Endothelial cell of umbilical vein (primary cell): ENCODE measurements around the gene SDR39U1. TPM values are rescaled to one million over a fixed set of nuclear protein-coding genes. Genes with fewer than 3 reads are reported as not detected.

Experiments
- BruUV-seq: library from RNA; stranded (reverse); fragments of 400-500 nt; replicated peaks from 2 replicates; lab custom pipeline; 2021; lab: Mats Ljungman, UMichigan
- CTCF ChIA-PET: fragments of 300-600, 350-600 bp; sonication (Branson Sonifier 250); formaldehyde crosslinking; loops from one replicate; lab custom pipeline; 2021; ENCODE audit warnings: antibody characterized with exemption, inconsistent platforms; lab: Charles Lee
- POLR2A ChIA-PET: fragments of 300-600, 350-600 bp; sonication (Branson Sonifier 250); formaldehyde crosslinking; loops from one replicate; lab custom pipeline; 2021; ENCODE audit warnings: antibody characterized with exemption, inconsistent platforms; lab: Charles Lee
- DNase-seq: peaks from one replicate; pipeline ENCODE4 v3.0.0-alpha.2; 2011; ENCODE audit warnings: low read depth, low spot score
- FAIRE-seq: peaks from 2 replicates; lab custom pipeline; 2011; peaks lifted over from hg19 to GRCh38; lab: Jason Lieb, UNC
- H2AFZ ChIP-seq: 2 replicates; pipeline ENCODE4 v1.6.0; 2012; ENCODE audit warnings: low read depth, low read length, control low read depth, inconsistent platforms
- H3K27ac ChIP-seq: 2 replicates; pipeline ENCODE4 v1.5.1; 2011; ENCODE audit warnings: low read depth, mild to moderate bottlenecking, control low read depth, low read length, moderate library complexity; ENCODE audit not compliant: insufficient read depth
- H3K27me3 ChIP-seq, 2 experiments: 2 replicates each; pipeline versions ENCODE4 v1.6.0 to v1.6.1; 2011; ENCODE audit warnings: low read length in 2 of 2, mixed read lengths in 1 of 2; ENCODE audit not compliant: control insufficient read depth in 2 of 2, insufficient read depth in 2 of 2
- H3K36me3 ChIP-seq, 2 experiments: 2 replicates in 1 of 2; 3 replicates in 1 of 2; pipeline ENCODE4 v1.5.1; 2011; ENCODE audit warnings: low read length in 2 of 2, mild to moderate bottlenecking in 1 of 2, moderate library complexity in 1 of 2; ENCODE audit not compliant: control insufficient read depth in 2 of 2, insufficient read depth in 2 of 2; ENCODE audit errors: extremely low read depth in 1 of 2
- H3K4me1 ChIP-seq: 3 replicates; pipeline ENCODE4 v1.5.1; 2011; ENCODE audit warnings: mild to moderate bottlenecking, low read length; ENCODE audit not compliant: control insufficient read depth, insufficient read depth; ENCODE audit errors: extremely low read depth
- H3K4me2 ChIP-seq: 2 replicates; pipeline ENCODE4 v1.6.1; 2011; ENCODE audit warnings: low read length, control low read depth, mixed read lengths; ENCODE audit not compliant: insufficient read depth
- H3K4me3 ChIP-seq, 3 experiments: fragments of 200-600 bp in 1 of 3; sonication (generic), shearing (Covaris generic) in 1 of 3; replicated peaks in 1 of 3; 2 replicates each; pipeline ENCODE4 v1.5.1; 2011 to 2016; ENCODE audit warnings: control low read depth in 3 of 3, low read length in 3 of 3, mild to moderate bottlenecking in 2 of 3, inconsistent platforms in 1 of 3, low read depth in 1 of 3, moderate library complexity in 1 of 3; ENCODE audit not compliant: insufficient read depth in 1 of 3
- H3K79me2 ChIP-seq: 2 replicates; pipeline ENCODE4 v1.6.0; 2012; ENCODE audit warnings: low read length, inconsistent platforms; ENCODE audit not compliant: control insufficient read depth, insufficient read depth
- H3K9ac ChIP-seq: replicated peaks from 2 replicates; pipeline ENCODE3; 2011; ENCODE audit warnings: low read length, control low read depth; ENCODE audit not compliant: insufficient read depth; ENCODE audit errors: extremely low read depth
- H3K9me1 ChIP-seq: replicated peaks from 3 replicates; pipeline ENCODE4 v1.6.0; 2011; ENCODE audit warnings: mild to moderate bottlenecking, low read length; ENCODE audit not compliant: control insufficient read depth, insufficient read depth; ENCODE audit errors: extremely low read depth
- H3K9me3 ChIP-seq: replicated peaks from 2 replicates; pipeline ENCODE4 v1.5.1; 2012; ENCODE audit warnings: low read length, inconsistent platforms; ENCODE audit not compliant: control insufficient read depth, insufficient read depth
- H4K20me1 ChIP-seq: replicated peaks from 2 replicates; pipeline ENCODE3; 2011; ENCODE audit warnings: mild to moderate bottlenecking, low read length; ENCODE audit not compliant: control insufficient read depth, insufficient read depth; ENCODE audit errors: extremely low read depth
- JUN ChIP-seq: IDR thresholded peaks from 2 replicates; pipeline ENCODE4 v1.6.1; 2011; ENCODE audit warnings: borderline replicate concordance, low read depth; ENCODE audit not compliant: insufficient read length, insufficient read depth
- dilution Hi-C: fragments of 300-500 bp; cut with MboI; formaldehyde crosslinking; loops from one replicate; pipeline ENCODE4 v1.15.0; 2019; ENCODE audit warnings: low sequenced_read_pairs; ENCODE audit not compliant: extremely low pct_ligation_motif_present
- intact Hi-C: fragments of 100-400 bp; cut with micrococcal nuclease; formaldehyde crosslinking; loops from one replicate; pipeline ENCODE4 v1.10.0; 2022
- polyA plus RNA-seq, 4 experiments: library from polyadenylated mRNA; depleted of rRNA in 3 of 4; stranded (reverse) in 3 of 4; unstranded in 1 of 4; fragments of >200 nt; gene quantifications; 2 replicates each; pipeline versions ENCODE4 v1.2.1 to v1.2.3, GENCODE V29; 2011 to 2012; ENCODE audit warnings: missing spikeins in 1 of 4
- total RNA-seq: library from RNA; stranded (reverse); gene quantifications from 2 replicates; pipeline ENCODE4 v1.2.3, GENCODE V29; 2021
- TF ChIP-seq, protein P1 (sequence below), 2 donors: IDR thresholded peaks; 1 replicate in 1 of 2; 2 replicates in 1 of 2; pipeline ENCODE4 v1.5.1; 2011; ENCODE audit warnings: low read length in 2 of 2, mild to moderate bottlenecking in 2 of 2, moderate library complexity in 2 of 2, control low read depth in 1 of 2, inconsistent platforms in 1 of 2, low read depth in 1 of 2; ENCODE audit not compliant: insufficient read depth in 1 of 2; ENCODE audit errors: extremely low read depth in 1 of 2

The SDR39U1 gene
- total and polyA plus RNA-seq, 2 donors (not counting 3 experiments of a cell fraction or from before 2014, with no cell fraction given): 40.2 to 72.6 TPM

DNA sequence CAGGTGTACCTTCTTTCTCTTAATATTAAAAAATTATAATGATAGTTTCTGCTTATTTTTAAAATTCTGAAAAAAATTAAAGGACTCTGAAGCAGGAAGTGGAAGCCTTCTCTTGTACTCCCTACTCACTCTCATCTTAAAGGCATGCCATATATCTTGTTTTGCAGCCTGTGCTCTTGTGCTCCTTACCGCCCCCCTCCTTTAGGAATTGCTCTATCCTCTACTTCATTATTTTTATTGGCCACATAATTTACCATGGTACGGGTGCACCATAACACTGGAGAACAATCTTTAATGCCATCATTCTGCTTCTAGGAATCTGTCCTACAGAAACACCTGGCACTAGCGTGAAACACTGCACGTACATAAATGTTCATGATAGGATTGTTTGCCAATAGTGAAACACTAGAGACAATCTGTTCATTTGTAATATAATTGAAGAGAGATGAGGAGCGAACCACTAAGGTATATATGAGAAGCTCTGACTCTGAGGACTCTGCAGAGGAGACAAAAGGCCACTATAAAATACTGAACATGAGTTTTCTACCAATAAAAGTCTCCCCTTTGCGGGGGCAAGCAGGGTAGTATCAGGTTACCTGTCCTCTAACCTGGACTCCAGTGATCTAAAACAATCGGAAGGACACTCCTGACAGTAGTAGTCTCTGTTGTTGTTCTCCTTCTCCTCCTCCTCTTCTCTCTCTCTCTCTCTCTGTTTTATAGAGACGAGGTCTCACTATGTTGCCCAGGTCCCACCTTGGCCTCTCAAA, 50.1 kb downstream of the SDR39U1 start:
- Histone ChIP-seq H3K9ac (peak overlapping the region; percentile 42), H3K4me3 (peak overlapping the region in 1 of 3 experiments; percentile 19), H3K4me1 (peaks cover 23% of the 10 kb centered on the region), H3K36me3 (no peaks in the 10 kb centered on the region), H3K79me2 (no peaks in the 10 kb centered on the region), H3K4me2 (peak overlapping the region; percentile 70), H3K27ac (peak overlapping the region; percentile 48), H2AFZ (peak overlapping the region; percentile 31), H4K20me1 (no peaks in the 10 kb centered on the region), H3K9me3 (no peaks in the 10 kb centered on the region), H3K9me1 (no peaks in the 10 kb centered on the region), H3K27me3 (peaks cover 0 to 3% of the 10 kb centered on the region in 2 experiments)
- CTCF ChIA-PET: interaction anchor here (1.0 to 3.0 kb wide), 5 partner anchors 26 to 59 kb away, joined by 3 to 17 read pairs (median 5); no protein-coding TSS in a partner anchor
- TF ChIP-seq, protein P1, sequence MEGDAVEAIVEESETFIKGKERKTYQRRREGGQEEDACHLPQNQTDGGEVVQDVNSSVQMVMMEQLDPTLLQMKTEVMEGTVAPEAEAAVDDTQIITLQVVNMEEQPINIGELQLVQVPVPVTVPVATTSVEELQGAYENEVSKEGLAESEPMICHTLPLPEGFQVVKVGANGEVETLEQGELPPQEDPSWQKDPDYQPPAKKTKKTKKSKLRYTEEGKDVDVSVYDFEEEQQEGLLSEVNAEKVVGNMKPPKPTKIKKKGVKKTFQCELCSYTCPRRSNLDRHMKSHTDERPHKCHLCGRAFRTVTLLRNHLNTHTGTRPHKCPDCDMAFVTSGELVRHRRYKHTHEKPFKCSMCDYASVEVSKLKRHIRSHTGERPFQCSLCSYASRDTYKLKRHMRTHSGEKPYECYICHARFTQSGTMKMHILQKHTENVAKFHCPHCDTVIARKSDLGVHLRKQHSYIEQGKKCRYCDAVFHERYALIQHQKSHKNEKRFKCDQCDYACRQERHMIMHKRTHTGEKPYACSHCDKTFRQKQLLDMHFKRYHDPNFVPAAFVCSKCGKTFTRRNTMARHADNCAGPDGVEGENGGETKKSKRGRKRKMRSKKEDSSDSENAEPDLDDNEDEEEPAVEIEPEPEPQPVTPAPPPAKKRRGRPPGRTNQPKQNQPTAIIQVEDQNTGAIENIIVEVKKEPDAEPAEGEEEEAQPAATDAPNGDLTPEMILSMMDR (IDR thresholded peaks at IDR 0.05; ENCODE audit: extremely low read depth in 1 of 2, insufficient read depth in 1 of 2, low read depth in 1 of 2, low read length in 2 of 2): peak in 1 of 2 donors; percentile 12
- no peak for TF ChIP-seq JUN
- intact Hi-C loops (loop anchor here (1.0 kb wide), 2 partner anchors 26 to 39 kb away; no protein-coding TSS in a partner anchor), dilution Hi-C loops (no loop called here)
- FAIRE-seq (peak; percentile 75), DNase-seq (peak; percentile 70)
- POLR2A ChIA-PET: interaction anchor here (1.0 kb wide), 1 partner anchor 31 kb away, joined by 3 read pairs; no protein-coding TSS in a partner anchor
- BruUV-seq: TSS peak; percentile 79
